GM18909 (cell line): Measurements from ENCODE around the gene ITIH4.

Experiments used
- ATAC-seq: cut with Tn5 transposase; IDR thresholded peaks from one replicate; pipeline ENCODE4 v1.9.1; 2021; ENCODE audit warnings: mild to moderate bottlenecking; ENCODE audit not compliant: unreplicated experiment, poor library complexity

ITIH4 gene

GRCh38 chr3:52835766-52836470 lies 5.4 kb upstream of the ITIH4 start:
- no peak for ATAC-seq

- ATAC-seq: no peak
Measured at GRCh38 chr3:52834871-52835501, 4.5 kb upstream of the ITIH4 start, which contains the start of gene MUSTN1. Gene MUSTN1 (minus strand): TSS chr3:52835019. CDS start chr3:52834948, 71 bp downstream.

- ATAC-seq: no peak
Measured at GRCh38 chr3:52833202-52833601, 2.7 kb upstream of the ITIH4 start.

- no peak for ATAC-seq
Measured at GRCh38 chr3:52831500-52832301, 1.2 kb upstream of the ITIH4 start.

- no peak for ATAC-seq
Measured at GRCh38 chr3:52829906-52830463, 487 bp downstream of the ITIH4 start.

GRCh38 chr3:52829482-52829881 lies 990 bp downstream of the ITIH4 start:
- ATAC-seq: no peak

- ATAC-seq: no peak
Measured at GRCh38 chr3:52827866-52828376, 2.6 kb downstream of the ITIH4 start.

GRCh38 chr3:52827441-52827840 lies 3.0 kb downstream of the ITIH4 start:
- no peak for ATAC-seq

- no peak for ATAC-seq
Measured at GRCh38 chr3:52824037-52824436, 6.4 kb downstream of the ITIH4 start.

- no peak for ATAC-seq
Measured at GRCh38 chr3:52822363-52822762, 8.1 kb downstream of the ITIH4 start.

GRCh38 chr3:52820736-52821135 lies 9.7 kb downstream of the ITIH4 start:
- ATAC-seq: no peak

- no peak for ATAC-seq
Measured at GRCh38 chr3:52819936-52820335, 10.5 kb downstream of the ITIH4 start.

GRCh38 chr3:52817860-52818259 lies 12.6 kb downstream of the ITIH4 start:
- ATAC-seq: no peak

- ATAC-seq: no peak
Measured at GRCh38 chr3:52817221-52817620, 13.3 kb downstream of the ITIH4 start.

- no peak for ATAC-seq
Measured at GRCh38 chr3:52816654-52817053, 13.8 kb downstream of the ITIH4 start.

GRCh38 chr3:52816199-52816598 lies 14.3 kb downstream of the ITIH4 start:
- no peak for ATAC-seq

- no peak for ATAC-seq
Measured at GRCh38 chr3:52813810-52814209, 16.7 kb downstream of the ITIH4 start.

GRCh38 chr3:52811452-52812011 lies 18.9 kb downstream of the ITIH4 start:
- ATAC-seq: no peak

GRCh38 chr3:52810923-52811322 lies 19.5 kb downstream of the ITIH4 start:
- no peak for ATAC-seq

GRCh38 chr3:52809662-52810377 lies 20.7 kb downstream of the ITIH4 start:
- ATAC-seq: no peak
